Colonic mucosa (tissue), 4 donors: ENCODE results near the gene CDKN1A. TPM values are rescaled to one million over a fixed set of nuclear protein-coding genes. Genes with fewer than 3 reads are reported as not detected.

Experiments
- DNase-seq: peaks from one replicate; pipeline ENCODE4 v3.0.0-alpha.2; 2020
- H3K27ac ChIP-seq: fragments of 200-600 bp; one replicate; pipeline ENCODE4 v1.8.0; 2021
- H3K27me3 ChIP-seq: fragments of 200-600 bp; one replicate; pipeline ENCODE4 v1.8.0; 2021
- H3K36me3 ChIP-seq: fragments of 200-600 bp; one replicate; pipeline ENCODE4 v1.8.0; 2021
- H3K4me1 ChIP-seq: fragments of 200-600 bp; one replicate; pipeline ENCODE4 v1.8.0; 2021; ENCODE audit warnings: mild to moderate bottlenecking
- H3K4me3 ChIP-seq: fragments of 200-600 bp; one replicate; pipeline ENCODE4 v1.8.0; 2021
- H3K9ac ChIP-seq, 2 donors: one replicate each; pipeline ENCODE4 v1.7.0; 2013; ENCODE audit warnings: control low read depth in 2 of 2, low read depth in 2 of 2, low read length in 2 of 2
- H3K9me3 ChIP-seq: fragments of 200-600 bp; one replicate; pipeline ENCODE4 v1.8.0; 2021
- CTCF ChIP-seq: fragments of 200-600 bp; IDR thresholded peaks from one replicate; pipeline ENCODE4 v1.8.0; 2022; ENCODE audit warnings: antibody characterized with exemption, mild to moderate bottlenecking
- intact Hi-C: fragments of 100-400 bp; cut with DNase I; formaldehyde crosslinking; loops from one replicate; pipeline ENCODE4 v1.14.1; 2022
- total RNA-seq, 2 donors: library from RNA; stranded (reverse); fragmentation: NEBNext Ultra II Directional in 1 of 2; extraction: Animal tissue kit (Norgen Biotek cat#: 25700) in 1 of 2; gene quantifications; one replicate each; pipeline ENCODE4 v1.2.1, GENCODE V29; 2021
- donor health status: healthy.
- donor health status: DM: no; HTN: no; CAD: no.
- donor health status: DM: no; HTN: no; CAD: no.

Gene CDKN1A
- total RNA-seq, 2 donors from 2014 or later, result 157 to 286 TPM

GRCh38 chr6:36656441-36656840 is 22.1 kb upstream of the CDKN1A start:
- no peak for TF ChIP-seq CTCF
- no peak for DNase-seq
- intact Hi-C loops, result no loop called here
- Histone ChIP-seq H3K36me3 (no peaks in the 10 kb centered on the region), H3K4me3 (no peak overlapping the region), H3K9ac (no peak overlapping the region), H3K27ac (no peak overlapping the region), H3K4me1 (peaks cover under 1% of the 10 kb centered on the region), H3K27me3 (no peaks in the 10 kb centered on the region), H3K9me3 (no peaks in the 10 kb centered on the region)

GRCh38 chr6:36657271-36657670 is 21.2 kb upstream of the CDKN1A start:
- Histone ChIP-seq H3K4me1 (no peaks in the 10 kb centered on the region), H3K4me3 (no peak overlapping the region), H3K27ac (no peak overlapping the region), H3K36me3 (no peaks in the 10 kb centered on the region), H3K9me3 (no peaks in the 10 kb centered on the region), H3K9ac (no peak overlapping the region), H3K27me3 (no peaks in the 10 kb centered on the region)
- intact Hi-C loops, result no loop called here
- TF ChIP-seq CTCF, result no peak
- DNase-seq, result no peak

- TF ChIP-seq CTCF, result no peak
- Histone ChIP-seq H3K9me3 (no peaks in the 10 kb centered on the region), H3K36me3 (no peaks in the 10 kb centered on the region), H3K4me3 (no peak overlapping the region), H3K27ac (no peak overlapping the region), H3K27me3 (no peaks in the 10 kb centered on the region), H3K4me1 (no peaks in the 10 kb centered on the region), H3K9ac (no peak overlapping the region)
- DNase-seq, result no peak
- intact Hi-C loops, result no loop called here
Measured at GRCh38 chr6:36657942-36658544, 20.5 kb upstream of the CDKN1A start.

- Histone ChIP-seq H3K4me3 (no peak overlapping the region), H3K27me3 (no peaks in the 10 kb centered on the region), H3K9ac (no peak overlapping the region), H3K27ac (no peak overlapping the region), H3K36me3 (no peaks in the 10 kb centered on the region), H3K9me3 (no peaks in the 10 kb centered on the region), H3K4me1 (no peaks in the 10 kb centered on the region)
- TF ChIP-seq CTCF, result no peak
- intact Hi-C loops, result no loop called here
- DNase-seq, result no peak
Measured at GRCh38 chr6:36659271-36659670, 19.2 kb upstream of the CDKN1A start.

GRCh38 chr6:36660771-36661471 is 17.6 kb upstream of the CDKN1A start:
- peak; percentile 80 for DNase-seq
- intact Hi-C loops, result no loop called here
- Histone ChIP-seq H3K27me3 (no peaks in the 10 kb centered on the region), H3K36me3 (no peaks in the 10 kb centered on the region), H3K9me3 (no peaks in the 10 kb centered on the region), H3K4me3 (no peak overlapping the region), H3K27ac (no peak overlapping the region), H3K4me1 (no peaks in the 10 kb centered on the region), H3K9ac (peak overlapping the region in 1 of 2 donors; percentile 43)
- no peak for TF ChIP-seq CTCF
